Esophagus muscularis mucosa (tissue), 4 donors: ENCODE results near the gene ABCG5. TPM values are rescaled to one million over a fixed set of nuclear protein-coding genes. Genes with fewer than 3 reads are reported as not detected.

Experiments
- DNase-seq: peaks from one replicate; pipeline ENCODE4 v3.0.0-alpha.2; 2017; ENCODE audit errors: extremely low spot score
- H3K27ac ChIP-seq, 4 donors: fragments of 200-600 bp; sonication (generic); replicated peaks in 1 of 4; 1 replicate in 3 of 4; 2 replicates in 1 of 4; pipeline ENCODE4 v1.5.1; 2016 to 2019; ENCODE audit warnings: mild to moderate bottlenecking in 1 of 4
- H3K27me3 ChIP-seq, 4 donors: fragments of 200-600 bp; sonication (generic); one replicate each; pipeline versions ENCODE4 v1.5.1 to v1.6.0; 2016 to 2019
- H3K36me3 ChIP-seq, 4 donors: fragments of 200-600 bp; sonication (generic); one replicate each; pipeline ENCODE4 v1.5.1; 2016 to 2019
- H3K4me1 ChIP-seq, 4 donors: fragments of 200-600 bp; sonication (generic); one replicate each; pipeline ENCODE4 v1.5.1; 2016 to 2019
- H3K4me3 ChIP-seq, 4 donors: fragments of 200-600 bp; sonication (generic); 1 replicate in 2 of 4; 2 replicates in 2 of 4; pipeline ENCODE4 v1.5.1; 2016 to 2019; ENCODE audit warnings: mild to moderate bottlenecking in 4 of 4, moderate library complexity in 1 of 4
- H3K9me3 ChIP-seq, 4 donors: fragments of 200-600 bp; sonication (generic); 1 replicate in 3 of 4; 2 replicates in 1 of 4; pipeline ENCODE4 v1.5.1; 2016 to 2019
- EP300 ChIP-seq: sonication (generic); formaldehyde crosslinking; IDR thresholded peaks from one replicate; pipeline ENCODE4 v1.6.1; 2017; ENCODE audit warnings: antibody characterized with exemption
- POLR2A ChIP-seq: fragments of 450-650 bp; IDR thresholded peaks from one replicate; pipeline ENCODE4 v1.6.1; 2017; ENCODE audit warnings: antibody characterized with exemption, moderate library complexity, mild to moderate bottlenecking, low read depth
- POLR2AphosphoS5 ChIP-seq, 2 donors: sonication (generic); formaldehyde crosslinking; IDR thresholded peaks; one replicate each; pipeline ENCODE4 v1.6.1; 2017; ENCODE audit warnings: antibody characterized with exemption in 2 of 2
- WGBS: methylation state at CpG from one replicate; pipeline ENCODE4 v1.1.5; 2018; 5-methylcytosine and 5-hydroxymethylcytosine counted together
- intact Hi-C: fragments of 100-400 bp; cut with DNase I; formaldehyde crosslinking; loops from one replicate; pipeline ENCODE4 v1.15.1; 2023
- total RNA-seq, 4 donors: library from RNA; depleted of rRNA; stranded (reverse); fragments of >200 nt; gene quantifications; one replicate each; pipeline versions ENCODE4 v1.1.0 to v1.2.1, GENCODE V29; 2016
- TF ChIP-seq, protein P1 (sequence below), 3 experiments: fragments of 200-600 bp in 2 of 3; fragments of 450-650 bp in 1 of 3; sonication (generic) in 2 of 3; IDR thresholded peaks; one replicate each; pipeline ENCODE4 v1.5.1; 2017 to 2019; ENCODE audit warnings: antibody characterized with exemption in 3 of 3, mild to moderate bottlenecking in 2 of 3, moderate library complexity in 1 of 3

ABCG5 gene
- total RNA-seq, 4 donors from 2014 or later: not detected

DNA sequence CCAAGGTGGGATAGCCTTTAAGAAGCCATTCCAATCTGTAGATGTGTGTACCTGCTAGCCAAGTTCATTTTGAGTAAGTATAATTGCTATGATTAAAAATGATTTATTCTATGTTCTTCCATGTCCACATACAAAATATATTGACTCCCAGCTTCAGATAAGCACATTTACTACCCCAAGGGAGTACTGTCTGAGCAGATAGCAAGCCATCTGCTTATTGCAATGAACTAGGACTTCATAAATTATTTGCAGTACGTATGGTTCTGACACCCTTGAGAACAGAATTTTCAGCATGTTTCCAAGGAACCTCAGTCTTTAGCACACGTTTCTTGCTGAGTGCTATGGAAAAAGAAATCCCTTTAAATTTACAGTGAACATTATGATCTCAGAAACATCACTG lies 28.2 kb downstream of the ABCG5 start:
- no peaks in the 10 kb centered on the region for H3K4me1 ChIP-seq
- no peak for TF ChIP-seq POLR2A
- TF ChIP-seq, protein P1, sequence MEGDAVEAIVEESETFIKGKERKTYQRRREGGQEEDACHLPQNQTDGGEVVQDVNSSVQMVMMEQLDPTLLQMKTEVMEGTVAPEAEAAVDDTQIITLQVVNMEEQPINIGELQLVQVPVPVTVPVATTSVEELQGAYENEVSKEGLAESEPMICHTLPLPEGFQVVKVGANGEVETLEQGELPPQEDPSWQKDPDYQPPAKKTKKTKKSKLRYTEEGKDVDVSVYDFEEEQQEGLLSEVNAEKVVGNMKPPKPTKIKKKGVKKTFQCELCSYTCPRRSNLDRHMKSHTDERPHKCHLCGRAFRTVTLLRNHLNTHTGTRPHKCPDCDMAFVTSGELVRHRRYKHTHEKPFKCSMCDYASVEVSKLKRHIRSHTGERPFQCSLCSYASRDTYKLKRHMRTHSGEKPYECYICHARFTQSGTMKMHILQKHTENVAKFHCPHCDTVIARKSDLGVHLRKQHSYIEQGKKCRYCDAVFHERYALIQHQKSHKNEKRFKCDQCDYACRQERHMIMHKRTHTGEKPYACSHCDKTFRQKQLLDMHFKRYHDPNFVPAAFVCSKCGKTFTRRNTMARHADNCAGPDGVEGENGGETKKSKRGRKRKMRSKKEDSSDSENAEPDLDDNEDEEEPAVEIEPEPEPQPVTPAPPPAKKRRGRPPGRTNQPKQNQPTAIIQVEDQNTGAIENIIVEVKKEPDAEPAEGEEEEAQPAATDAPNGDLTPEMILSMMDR (IDR thresholded peaks at IDR 0.05): no peak
- no peak for TF ChIP-seq POLR2AphosphoS5 (IDR thresholded peaks at IDR 0.05)
- TF ChIP-seq EP300: no peak
- H3K9me3 ChIP-seq: no peaks in the 10 kb centered on the region
- peaks cover 16 to 70% (median 31%) of the 10 kb centered on the region in 4 donors for H3K36me3 ChIP-seq
- no peak for DNase-seq
- intact Hi-C loops: no loop called here
- no peaks in the 10 kb centered on the region for H3K27me3 ChIP-seq
- no peak overlapping the region for H3K4me3 ChIP-seq
- WGBS: 67% methylated on average over 2 of the region's 2 CpGs
- H3K27ac ChIP-seq: no peak overlapping the region

DNA sequence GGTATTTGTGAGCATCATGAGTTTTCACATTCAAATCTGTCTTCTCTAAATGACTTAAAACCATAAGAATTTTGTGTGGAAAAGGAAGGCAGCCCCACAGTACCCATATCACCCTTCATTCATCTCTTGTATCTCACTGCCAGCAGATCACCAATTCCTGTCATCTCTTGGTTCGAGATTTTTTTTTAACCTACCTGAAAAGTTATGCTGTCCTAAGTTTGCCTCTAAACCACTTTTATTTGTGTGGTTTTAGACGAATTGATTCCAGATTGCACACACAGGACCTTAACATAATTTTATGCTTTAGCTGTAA lies 32.0 kb downstream of the ABCG5 start:
- Histone ChIP-seq H3K4me3 (no peak overlapping the region), H3K27me3 (no peaks in the 10 kb centered on the region), H3K27ac (no peak overlapping the region), H3K4me1 (no peaks in the 10 kb centered on the region), H3K9me3 (no peaks in the 10 kb centered on the region), H3K36me3 (peaks cover 17 to 74% (median 40%) of the 10 kb centered on the region in 4 donors)
- TF ChIP-seq POLR2AphosphoS5 (IDR thresholded peaks at IDR 0.05) (no peak), EP300 (no peak), POLR2A (no peak)
- TF ChIP-seq, protein P1 (IDR thresholded peaks at IDR 0.05): no peak
- 88% methylated on average over 2 of the region's 2 CpGs for WGBS
- intact Hi-C loops: no loop called here
- DNase-seq: no peak

DNA sequence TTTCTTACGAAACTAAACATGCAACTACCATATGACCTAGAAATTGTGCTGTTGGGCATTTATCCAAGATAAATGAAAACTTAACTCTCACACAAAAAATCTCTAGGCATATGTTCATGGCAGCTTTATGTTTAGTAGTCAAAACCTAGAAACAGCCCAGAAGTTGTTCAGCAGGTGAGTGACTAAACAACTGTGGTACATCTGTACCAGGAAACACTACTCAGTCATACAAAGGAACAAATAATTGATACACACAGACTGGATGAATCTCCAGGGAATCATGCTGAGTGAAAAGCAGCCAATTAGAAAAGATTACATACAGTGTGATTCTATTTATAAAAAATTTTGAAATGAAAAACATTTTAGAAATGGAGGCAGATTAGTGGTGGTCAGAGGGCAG lies 35.5 kb downstream of the ABCG5 start:
- no peak overlapping the region for H3K4me3 ChIP-seq
- H3K27ac ChIP-seq: no peak overlapping the region
- 70% methylated on average over 1 of the region's 1 CpG for WGBS
- H3K27me3 ChIP-seq: no peaks in the 10 kb centered on the region
- no peaks in the 10 kb centered on the region for H3K9me3 ChIP-seq
- H3K36me3 ChIP-seq: peaks cover 15 to 42% (median 24%) of the 10 kb centered on the region in 4 donors
- intact Hi-C loops: no loop called here
- TF ChIP-seq POLR2A: no peak
- TF ChIP-seq, protein P1 (IDR thresholded peaks at IDR 0.05): no peak
- TF ChIP-seq EP300: no peak
- TF ChIP-seq POLR2AphosphoS5 (IDR thresholded peaks at IDR 0.05): no peak
- no peak for DNase-seq
- H3K4me1 ChIP-seq: no peaks in the 10 kb centered on the region

DNA sequence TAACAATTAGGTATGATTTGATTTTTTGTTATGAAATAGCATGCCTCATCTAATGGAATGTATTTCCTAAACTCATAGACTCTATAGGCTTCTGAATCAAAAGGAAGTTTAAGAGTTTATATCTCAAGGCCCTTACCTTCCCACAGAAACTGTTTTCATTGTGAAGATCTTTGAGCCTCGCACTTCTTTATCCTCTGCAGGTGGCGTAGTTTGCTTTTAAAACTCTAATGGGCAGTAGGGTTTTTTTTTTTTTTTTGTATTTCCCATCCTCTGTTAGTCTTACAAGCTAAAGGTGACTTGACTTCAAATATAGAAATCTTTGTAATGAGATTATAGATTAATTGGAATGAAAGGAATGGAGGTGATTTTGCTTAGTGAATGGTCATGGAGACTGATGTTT lies 36.5 kb downstream of the ABCG5 start:
- 97% methylated on average over 2 of the region's 2 CpGs for WGBS
- H3K9me3 ChIP-seq: no peaks in the 10 kb centered on the region
- TF ChIP-seq EP300 (no peak), POLR2A (no peak), POLR2AphosphoS5 (IDR thresholded peaks at IDR 0.05) (no peak)
- TF ChIP-seq, protein P1 (IDR thresholded peaks at IDR 0.05): no peak
- H3K27ac ChIP-seq: no peak overlapping the region
- H3K27me3 ChIP-seq: no peaks in the 10 kb centered on the region
- H3K4me1 ChIP-seq: no peaks in the 10 kb centered on the region
- H3K36me3 ChIP-seq: peaks cover 15 to 41% (median 26%) of the 10 kb centered on the region in 4 donors
- no peak for DNase-seq
- H3K4me3 ChIP-seq: no peak overlapping the region
- intact Hi-C loops: no loop called here

DNA sequence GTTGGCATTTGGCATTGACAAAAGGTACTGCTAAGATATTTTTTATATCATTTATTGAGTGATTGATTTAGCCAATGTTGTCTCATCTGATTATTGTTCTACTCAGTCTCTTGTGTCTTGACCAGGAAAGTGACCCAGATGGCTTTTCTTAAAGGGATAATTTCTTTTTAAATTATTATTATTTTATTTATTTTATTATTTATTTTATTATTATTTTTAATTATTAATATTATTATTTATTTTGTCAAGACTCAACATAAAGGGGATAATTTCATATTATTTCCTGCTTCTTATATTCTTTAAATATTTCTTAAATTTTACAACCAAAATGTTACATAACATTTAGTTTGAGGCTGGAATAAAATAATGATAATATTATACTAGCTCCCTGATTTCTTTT lies 37.7 kb downstream of the ABCG5 start:
- Histone ChIP-seq H3K27me3 (no peaks in the 10 kb centered on the region), H3K4me3 (no peak overlapping the region), H3K4me1 (no peaks in the 10 kb centered on the region), H3K27ac (no peak overlapping the region), H3K36me3 (peaks cover 6 to 36% (median 26%) of the 10 kb centered on the region in 4 donors), H3K9me3 (no peaks in the 10 kb centered on the region)
- intact Hi-C loops: no loop called here
- TF ChIP-seq EP300 (no peak), POLR2AphosphoS5 (IDR thresholded peaks at IDR 0.05) (no peak), POLR2A (no peak)
- TF ChIP-seq, protein P1 (IDR thresholded peaks at IDR 0.05): no peak
- no peak for DNase-seq
